Heart right ventricle (tissue), 16 donors: ENCODE data around the gene RMND5B. TPM values are rescaled to one million over a fixed set of nuclear protein-coding genes. Genes with fewer than 3 reads are reported as not detected.

Source experiments
- ATAC-seq, 8 donors: fragments of 200-7000 bp; cut with Tn5 transposase; one replicate each; pipeline ENCODE4 v1.9.1; 2020; ENCODE audit warnings: mild to moderate bottlenecking in 8 of 8, moderate library complexity in 8 of 8, moderate number of reproducible peaks in 1 of 8
- DNase-seq, 2 donors: peaks; one replicate each; pipeline ENCODE4 v3.0.0-alpha.2; 2020
- H3K27ac ChIP-seq, 10 donors: fragments of 200-600 bp; sonication (generic) in 2 of 10; one replicate each; pipeline versions ENCODE4 v1.5.0 to v1.8.0; 2020 to 2022; ENCODE audit warnings: mild to moderate bottlenecking in 3 of 10
- H3K27me3 ChIP-seq, 7 donors: fragments of 200-600 bp; one replicate each; pipeline ENCODE4 v1.8.0; 2021 to 2022; ENCODE audit warnings: mild to moderate bottlenecking in 2 of 7
- H3K36me3 ChIP-seq, 9 donors: fragments of 200-600 bp; sonication (generic) in 1 of 9; one replicate each; pipeline versions ENCODE4 v1.5.0 to v1.8.0; 2020 to 2022; ENCODE audit warnings: mild to moderate bottlenecking in 2 of 9
- H3K4me1 ChIP-seq, 9 donors: fragments of 200-600 bp; sonication (generic) in 1 of 9; one replicate each; pipeline versions ENCODE4 v1.5.0 to v1.8.0; 2020 to 2022; ENCODE audit warnings: mild to moderate bottlenecking in 4 of 9
- H3K4me3 ChIP-seq, 10 donors: fragments of 200-600 bp; sonication (generic) in 2 of 10; one replicate each; pipeline versions ENCODE4 v1.5.0 to v1.8.0; 2020 to 2022; ENCODE audit warnings: mild to moderate bottlenecking in 7 of 10, moderate library complexity in 2 of 10
- H3K9me3 ChIP-seq, 11 donors: fragments of 200-600 bp in 10 of 11; sonication (generic) in 2 of 11; one replicate each; pipeline versions ENCODE4 v1.5.0 to v1.8.0; 2013 to 2022; ENCODE audit warnings: mild to moderate bottlenecking in 2 of 11, control low read depth in 1 of 11, moderate library complexity in 1 of 11
- WGBS, 2 donors: extraction: QIAGEN DNeasy Blood & Tissue Kit; methylation state at CpG; one replicate each; pipeline ENCODE4 v1.1.7; 2013; ENCODE audit warnings: inconsistent platforms in 1 of 2; 5-methylcytosine and 5-hydroxymethylcytosine counted together
- intact Hi-C, 10 donors: fragments of 100-400 bp; cut with DNase I; formaldehyde crosslinking; loops; one replicate each; pipeline versions ENCODE4 v1.11.1 to v1.14.2; 2022
- long read RNA-seq, 3 donors: library from polyadenylated mRNA; unstranded; transcript quantifications; one replicate each; pipeline ENCODE4 v2.0.0, GENCODE V29; 2020 to 2021
- polyA plus RNA-seq, 2 donors: library from polyadenylated mRNA; stranded (reverse); fragments of 200-250 nt; gene quantifications; one replicate each; pipeline ENCODE4 v1.2.3, GENCODE V29; 2013
- total RNA-seq, 10 donors: library from RNA; stranded (reverse); fragmentation: NEBNext Ultra II Directional in 3 of 10; extraction: Animal tissue kit (Norgen Biotek cat#: 25700) in 3 of 10; gene quantifications; one replicate each; pipeline versions ENCODE4 v1.2.1 to v1.2.4, GENCODE V29; 2021 to 2023
- TF ChIP-seq, protein P1 (sequence below), 9 donors: fragments of 200-600 bp; sonication (generic) in 2 of 9; IDR thresholded peaks; one replicate each; pipeline versions ENCODE4 v1.5.0 to v1.8.0; 2021 to 2022; ENCODE audit warnings: antibody characterized with exemption in 9 of 9, mild to moderate bottlenecking in 5 of 9, moderate library complexity in 1 of 9
- donor health status: Arrhythmogenic right ventricular cardiomyopathy.
- donor health status: ischemic (EF 13 %, LVEDD 7.1; RV severe dilation, severe dysfunction).
- donor health status: healthy with polysubstance abuse.
- donor health status: DM: no; HTN: yes; CAD: no.
- donor health status: DM: no; HTN: no; CAD: no.
- donor health status: ischemic (EF 25% LVEDD 6.9; RV normal size, moderate dysfunction).
- donor health status: ischemic (EF 25% LVEDD 5.7; RV mildly dilated, moderate dysfunction).
- donor health status: healthy.
- donor health status: DM: yes; HTN: yes; CAD: no.
- donor health status: Ischemic cardiomyopathy.
- donor health status: ischemic (EF 35%, LVEDD 5.7; RV mildly dilated, moderate dysfunction).
- donor health status: nonischemic (EF 11% LVEDD 7.7; RV severe dilation, severe dysfunction).
- donor health status: DM: yes; HTN: yes; CAD: no.
- donor health status: PGD.
- donor health status: ischemic (EF 29% LVEDD 5.4; RV normal size, mild dysfunction).
- donor health status: nonischemic (EF 23%, LVEDD 6.1; RV moderate dilation, normal function).

The RMND5B gene, protein sequence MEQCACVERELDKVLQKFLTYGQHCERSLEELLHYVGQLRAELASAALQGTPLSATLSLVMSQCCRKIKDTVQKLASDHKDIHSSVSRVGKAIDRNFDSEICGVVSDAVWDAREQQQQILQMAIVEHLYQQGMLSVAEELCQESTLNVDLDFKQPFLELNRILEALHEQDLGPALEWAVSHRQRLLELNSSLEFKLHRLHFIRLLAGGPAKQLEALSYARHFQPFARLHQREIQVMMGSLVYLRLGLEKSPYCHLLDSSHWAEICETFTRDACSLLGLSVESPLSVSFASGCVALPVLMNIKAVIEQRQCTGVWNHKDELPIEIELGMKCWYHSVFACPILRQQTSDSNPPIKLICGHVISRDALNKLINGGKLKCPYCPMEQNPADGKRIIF
- total RNA-seq (10 to 100 TPM; 29.1 to 38.5 (median 32.8) TPM), polyA plus RNA-seq (10 to 100 TPM; 29.3 to 34.2 TPM)
- long read RNA-seq, donor 1, transcript RMND5B-201 (11 exons, 1,929 nt): major isoform, 32 of 95 reads
- long read RNA-seq, donor 1, partial matches to known transcripts: 45 of 95 reads
- long read RNA-seq, donor 1, other reads (novel, unspliced or antisense): 16 of 95 reads
- long read RNA-seq, donor 2, full-length matches to known transcripts: 33 of 83 reads
- long read RNA-seq, donor 2, partial matches to known transcripts: 33 of 83 reads
- long read RNA-seq, donor 2, other reads (novel, unspliced or antisense): 17 of 83 reads
- long read RNA-seq, donor 3, full-length matches to known transcripts: 101 of 172 reads
- long read RNA-seq, donor 3, partial matches to known transcripts: 32 of 172 reads
- long read RNA-seq, donor 3, other reads (novel, unspliced or antisense): 39 of 172 reads

DNA sequence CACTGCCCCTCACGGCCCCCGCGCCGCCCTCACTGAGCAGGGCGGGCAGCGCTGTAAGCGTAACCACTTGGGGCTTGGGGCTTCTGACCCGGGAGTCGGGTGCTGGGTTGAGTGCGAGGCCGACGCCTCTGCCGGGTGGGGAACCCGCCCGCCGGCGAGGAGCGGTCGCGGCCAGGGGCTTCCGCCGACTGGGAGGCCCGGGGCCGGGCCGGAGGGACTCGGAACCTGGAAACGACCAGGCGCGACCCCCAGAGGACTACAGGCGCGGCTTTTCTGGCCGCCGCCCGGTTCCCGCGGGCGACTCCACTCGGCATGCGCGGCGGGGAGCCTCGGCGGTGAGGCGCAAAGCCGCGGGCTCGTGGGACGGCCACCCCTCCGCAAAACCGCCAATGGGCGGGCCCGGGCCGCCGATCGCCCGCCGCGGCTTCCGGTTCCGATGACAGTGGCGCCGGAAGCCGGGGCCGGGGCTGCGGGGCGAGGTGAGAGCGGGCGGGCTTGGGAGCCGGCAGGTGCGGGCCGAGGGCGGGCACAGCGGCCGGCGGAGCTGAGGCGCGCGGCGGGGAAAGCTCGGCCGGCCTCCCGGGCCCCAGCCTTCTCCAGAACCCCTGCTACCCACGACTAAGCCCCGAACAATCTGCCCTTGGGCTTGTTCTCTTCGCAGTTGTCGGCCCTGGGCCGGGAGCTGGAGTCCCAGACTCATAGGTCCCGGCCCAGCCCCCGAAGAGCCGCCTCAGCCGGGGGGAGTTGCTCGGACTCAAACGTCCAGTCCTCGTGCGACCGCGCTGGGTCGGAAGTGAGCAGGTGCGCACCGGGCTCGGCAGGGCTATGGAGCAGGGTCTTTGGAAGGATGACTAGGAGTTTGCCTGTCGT, at the start of gene RMND5B:
Gene RMND5B (plus strand): TSS at position 439 of the 870 bp plus-strand sequence. CDS start 7,106 bp downstream, outside the sequence.
- peak; percentile 92 to 97 (median 95) for ATAC-seq
- Histone ChIP-seq H3K4me3 (peak within 1 kb of the TSS; percentile 68 to 99 (median 86)), H3K36me3 (peaks cover 0 to 29% (median 0%) of the 10 kb centered on the region in 9 donors), H3K27me3 (no peaks in the 10 kb centered on the region), H3K4me1 (peaks cover 2 to 37% (median 27%) of the 10 kb centered on the region in 9 donors), H3K9me3 (no peaks in the 10 kb centered on the region), H3K27ac (peak within 1 kb of the TSS; percentile 84 to 97 (median 93))
- intact Hi-C loops: loop anchor here in 1 of 10 donors (2.0 kb wide), 1 partner anchor 22 kb away; the partner anchor contains the start of gene NHP2
- WGBS, 2 donors: 0% methylated on average over 83 to 102 of the region's 102 CpGs
- TF ChIP-seq, protein P1, sequence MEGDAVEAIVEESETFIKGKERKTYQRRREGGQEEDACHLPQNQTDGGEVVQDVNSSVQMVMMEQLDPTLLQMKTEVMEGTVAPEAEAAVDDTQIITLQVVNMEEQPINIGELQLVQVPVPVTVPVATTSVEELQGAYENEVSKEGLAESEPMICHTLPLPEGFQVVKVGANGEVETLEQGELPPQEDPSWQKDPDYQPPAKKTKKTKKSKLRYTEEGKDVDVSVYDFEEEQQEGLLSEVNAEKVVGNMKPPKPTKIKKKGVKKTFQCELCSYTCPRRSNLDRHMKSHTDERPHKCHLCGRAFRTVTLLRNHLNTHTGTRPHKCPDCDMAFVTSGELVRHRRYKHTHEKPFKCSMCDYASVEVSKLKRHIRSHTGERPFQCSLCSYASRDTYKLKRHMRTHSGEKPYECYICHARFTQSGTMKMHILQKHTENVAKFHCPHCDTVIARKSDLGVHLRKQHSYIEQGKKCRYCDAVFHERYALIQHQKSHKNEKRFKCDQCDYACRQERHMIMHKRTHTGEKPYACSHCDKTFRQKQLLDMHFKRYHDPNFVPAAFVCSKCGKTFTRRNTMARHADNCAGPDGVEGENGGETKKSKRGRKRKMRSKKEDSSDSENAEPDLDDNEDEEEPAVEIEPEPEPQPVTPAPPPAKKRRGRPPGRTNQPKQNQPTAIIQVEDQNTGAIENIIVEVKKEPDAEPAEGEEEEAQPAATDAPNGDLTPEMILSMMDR (IDR thresholded peaks at IDR 0.05): no peak
- DNase-seq: peak; percentile 79 to 89

DNA sequence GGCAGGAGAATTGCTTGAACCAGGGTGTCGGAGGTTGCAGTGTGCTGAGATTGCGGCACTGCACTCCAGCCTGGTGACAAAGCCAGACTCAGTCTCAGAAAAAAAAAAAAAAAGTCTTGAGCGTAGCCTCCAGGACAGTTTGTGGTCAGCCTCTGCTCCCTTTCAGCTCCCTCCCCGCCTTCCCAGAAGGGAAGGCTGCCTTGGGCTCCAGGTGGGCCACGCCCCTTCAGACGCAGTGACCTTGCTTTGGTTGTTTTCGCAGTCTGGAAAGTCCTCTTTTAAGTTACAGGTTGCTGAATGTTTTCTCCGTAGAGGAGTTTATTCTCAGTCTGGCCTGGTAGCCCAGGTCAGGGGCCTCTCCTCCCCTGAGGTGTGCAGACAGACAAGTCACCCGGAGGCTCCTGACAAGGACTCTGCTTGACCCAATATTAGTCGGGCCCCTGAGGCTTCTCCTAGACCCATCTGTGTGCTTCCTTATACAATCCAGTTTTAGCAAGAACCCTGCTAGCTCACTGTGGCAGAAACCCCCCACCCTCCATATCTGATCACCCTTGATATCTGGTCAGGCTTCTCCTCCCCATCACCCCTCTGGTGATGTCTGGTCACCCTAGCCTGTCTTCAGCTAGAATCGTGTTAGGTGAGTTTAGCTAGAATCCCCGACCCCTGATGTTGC, 49.1 kb upstream of the RMND5B start:
- 66 to 80% methylated on average over 12 of the region's 12 CpGs for WGBS, 2 donors
- no peaks in the 10 kb centered on the region for H3K36me3 ChIP-seq
- intact Hi-C loops: no loop called here
- ATAC-seq (no peak), DNase-seq (no peak)
- H3K27ac ChIP-seq: no peak overlapping the region
- no peak overlapping the region for H3K4me3 ChIP-seq
- no peaks in the 10 kb centered on the region for H3K9me3 ChIP-seq
- H3K27me3 ChIP-seq: peaks cover 0 to 34% (median 12%) of the 10 kb centered on the region in 7 donors
- no peaks in the 10 kb centered on the region for H3K4me1 ChIP-seq
- TF ChIP-seq, protein P1 (IDR thresholded peaks at IDR 0.05): no peak

DNA sequence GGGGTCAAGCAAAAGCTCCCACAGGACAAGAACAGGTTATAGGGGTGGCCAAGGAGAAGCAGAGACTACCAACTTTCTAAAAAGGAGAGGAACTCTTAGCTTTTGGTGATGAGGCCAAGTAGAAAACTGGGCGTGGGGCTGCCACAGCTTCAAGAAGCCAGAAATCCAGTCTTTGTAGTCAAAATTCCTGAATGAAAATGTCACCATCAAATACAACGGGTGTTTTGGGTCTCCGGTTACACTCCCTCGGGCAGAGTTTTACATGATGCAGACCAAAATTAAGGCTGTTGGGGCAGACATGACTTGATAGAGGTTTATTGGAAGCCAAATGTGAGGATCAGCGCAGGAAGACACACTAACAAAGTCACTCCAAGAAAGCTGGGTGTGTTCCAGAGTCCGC, 46.9 kb upstream of the RMND5B start:
- 72 to 77% methylated on average over 6 of the region's 6 CpGs for WGBS, 2 donors
- no peak overlapping the region for H3K4me3 ChIP-seq
- DNase-seq: no peak
- no peaks in the 10 kb centered on the region for H3K4me1 ChIP-seq
- intact Hi-C loops: no loop called here
- H3K27me3 ChIP-seq: peaks cover 0 to 49% (median 16%) of the 10 kb centered on the region in 7 donors
- no peak for ATAC-seq
- H3K36me3 ChIP-seq: no peaks in the 10 kb centered on the region
- no peak overlapping the region for H3K27ac ChIP-seq
- TF ChIP-seq, protein P1 (IDR thresholded peaks at IDR 0.05): no peak
- no peaks in the 10 kb centered on the region for H3K9me3 ChIP-seq
